Raji (cell line): ENCODE measurements around the gene ZRANB3.

Source experiments
- POLR2A ChIP-seq: IDR thresholded peaks from 2 replicates; pipeline ENCODE4 v1.6.1; 2011; ENCODE audit warnings: low read depth, low read length, control low read depth; ENCODE audit not compliant: insufficient read depth

ZRANB3 gene

GRCh38 chr2:135094508-135094907 is 436.5 kb downstream of the ZRANB3 start:
- no peak for TF ChIP-seq POLR2A

GRCh38 chr2:135093670-135094330 is 437.2 kb downstream of the ZRANB3 start:
- TF ChIP-seq POLR2A, result no peak

- TF ChIP-seq POLR2A, result no peak
Measured at GRCh38 chr2:135093193-135093592, 437.8 kb downstream of the ZRANB3 start.

DNA sequence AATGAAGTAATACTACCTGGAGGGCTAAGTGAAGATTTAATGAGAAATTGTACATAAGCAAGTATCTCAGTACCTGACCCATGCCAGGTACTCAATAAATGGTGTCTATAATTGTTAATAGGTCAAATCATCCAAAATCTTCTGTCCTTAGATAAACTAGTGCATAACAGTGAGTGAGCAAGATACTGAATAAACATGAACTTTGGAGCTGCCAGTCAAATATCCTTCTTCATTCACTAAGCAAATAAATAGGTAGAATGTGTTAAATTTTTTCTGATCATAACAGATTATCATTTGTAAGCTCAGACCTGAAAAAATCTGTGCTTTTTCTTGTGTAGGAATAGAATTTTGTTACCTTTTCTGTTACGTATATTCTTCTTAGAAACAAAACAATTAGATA is 439.3 kb downstream of the ZRANB3 start:
- no peak for TF ChIP-seq POLR2A
